HEK293 (cell line): Measurements from ENCODE around the gene RRAGB.
"Not testable (repeated sequence)": the region's sequence is repeated elsewhere in the genome, so short reads cannot be mapped to it uniquely, and the experiment has no call there.

Experiments used
- CTCF ChIA-PET: fragments of 350-600 bp; formaldehyde crosslinking; extraction: SDS; loops from one replicate; lab custom pipeline; 2021; ENCODE audit warnings: antibody characterized with exemption; lab: Yijun Ruan, JAX
- POLR2A ChIA-PET: fragments of 300-600 bp; formaldehyde crosslinking; extraction: SDS; loops from one replicate; lab custom pipeline; 2020; ENCODE audit warnings: antibody characterized with exemption, inconsistent platforms; lab: Yijun Ruan, JAX
- H3K27ac ChIP-seq: fragments of 200-500 bp; sonication (Bioruptor generic); 2 replicates; pipeline ENCODE4 v1.5.1; 2014; ENCODE audit warnings: low read depth, low read length, control low read depth, inconsistent platforms; ENCODE audit errors: extremely low read depth
- H3K36me3 ChIP-seq, 2 experiments: fragments of 200-500 bp in 1 of 2; sonication (Bioruptor generic) in 1 of 2; 1 replicate in 1 of 2; 2 replicates in 1 of 2; pipeline ENCODE4 v1.5.1; 2014 to 2017; ENCODE audit warnings: inconsistent platforms in 2 of 2, low read length in 2 of 2; ENCODE audit not compliant: control insufficient read depth in 2 of 2, insufficient read depth in 1 of 2
- H3K4me1 ChIP-seq: fragments of 200-500 bp; sonication (Bioruptor generic); 2 replicates; pipeline ENCODE4 v1.5.1; 2014; ENCODE audit warnings: mild to moderate bottlenecking, low read length, inconsistent platforms; ENCODE audit not compliant: control insufficient read depth, insufficient read depth
- H3K4me3 ChIP-seq: 2 replicates; pipeline ENCODE4 v1.5.1; 2011; ENCODE audit warnings: low read depth, mild to moderate bottlenecking, control low read depth, low read length, moderate library complexity
- H3K9me3 ChIP-seq: fragments of 200-500 bp; sonication (Bioruptor generic); 2 replicates; pipeline ENCODE4 v1.5.1; 2014; ENCODE audit warnings: low read depth, low read length, inconsistent platforms; ENCODE audit not compliant: control insufficient read depth, insufficient read depth
- FEZF1 ChIP-seq: fragments of 450-650 bp; formaldehyde crosslinking; IDR thresholded peaks from 2 replicates; pipeline ENCODE4 v1.5.1; 2016; ENCODE audit warnings: missing biosample characterization, missing genetic modification characterization
- GFI1B ChIP-seq: fragments of 450-650 bp; formaldehyde crosslinking; IDR thresholded peaks from 2 replicates; pipeline ENCODE4 v1.5.1; 2016; ENCODE audit warnings: missing biosample characterization, missing genetic modification characterization
- HOXC10 ChIP-seq: sonication (generic); formaldehyde crosslinking; IDR thresholded peaks from 2 replicates; pipeline ENCODE4 v1.8.1; 2023; ENCODE audit warnings: mild to moderate bottlenecking, missing genetic modification reagents
- SALL2 ChIP-seq: fragments of 450-650 bp; formaldehyde crosslinking; IDR thresholded peaks from 2 replicates; pipeline ENCODE4 v1.5.0; 2017; ENCODE audit warnings: missing biosample characterization, mild to moderate bottlenecking, missing genetic modification characterization, borderline replicate concordance
- SETDB1 ChIP-seq: IDR thresholded peaks from one replicate; pipeline ENCODE4 v1.6.1; 2017; ENCODE audit warnings: mild to moderate bottlenecking, low read length, moderate library complexity, mixed read lengths; ENCODE audit not compliant: insufficient read length
- ZFP37 ChIP-seq: fragments of 450-650 bp; formaldehyde crosslinking; IDR thresholded peaks from 2 replicates; pipeline ENCODE4 v1.5.1; 2016; ENCODE audit warnings: missing biosample characterization, missing genetic modification characterization
- ZNF114 ChIP-seq: fragments of 450-650 bp; formaldehyde crosslinking; IDR thresholded peaks from 2 replicates; pipeline ENCODE4 v1.5.0; 2017; ENCODE audit warnings: missing biosample characterization, missing genetic modification characterization
- ZNF132 ChIP-seq: fragments of 450-650 bp; formaldehyde crosslinking; IDR thresholded peaks from 2 replicates; pipeline ENCODE4 v1.5.1; 2017; ENCODE audit warnings: missing biosample characterization, missing genetic modification characterization, borderline replicate concordance
- ZNF202 ChIP-seq: fragments of 450-650 bp; formaldehyde crosslinking; IDR thresholded peaks from 2 replicates; pipeline ENCODE4 v1.5.1; 2016; ENCODE audit warnings: missing biosample characterization, missing genetic modification characterization, borderline replicate concordance
- ZNF529 ChIP-seq: fragments of 450-650 bp; formaldehyde crosslinking; IDR thresholded peaks from 2 replicates; pipeline ENCODE4 v1.5.1; 2017; ENCODE audit warnings: missing genetic modification characterization, missing biosample characterization; ENCODE audit not compliant: insufficient replicate concordance
- ZNF549 ChIP-seq: fragments of 450-650 bp; IDR thresholded peaks from 2 replicates; pipeline ENCODE4 v1.5.1; 2018; ENCODE audit warnings: missing biosample characterization, missing genetic modification characterization, mild to moderate bottlenecking, inconsistent platforms, moderate library complexity
- ZNF555 ChIP-seq: fragments of 450-650 bp; formaldehyde crosslinking; conservative IDR thresholded peaks from 2 replicates; pipeline ENCODE4 v1.5.1; 2017; ENCODE audit warnings: missing biosample characterization, mild to moderate bottlenecking, missing genetic modification characterization, inconsistent platforms
- ZNF571 ChIP-seq: fragments of 450-650 bp; formaldehyde crosslinking; IDR thresholded peaks from 2 replicates; pipeline ENCODE4 v1.5.0; 2017; ENCODE audit warnings: missing biosample characterization, missing genetic modification characterization
- ZNF585B ChIP-seq: fragments of 450-650 bp; formaldehyde crosslinking; IDR thresholded peaks from 2 replicates; pipeline ENCODE4 v1.5.1; 2016; ENCODE audit warnings: missing biosample characterization, missing genetic modification characterization
- ZNF596 ChIP-seq: fragments of 450-650 bp; IDR thresholded peaks from 2 replicates; pipeline ENCODE4 v1.5.0; 2018; ENCODE audit warnings: missing biosample characterization, mild to moderate bottlenecking, missing genetic modification characterization, moderate library complexity
- ZNF600 ChIP-seq: fragments of 450-650 bp; formaldehyde crosslinking; IDR thresholded peaks from 2 replicates; pipeline ENCODE4 v1.5.1; 2016; ENCODE audit warnings: missing biosample characterization, missing genetic modification characterization
- ZNF621 ChIP-seq: fragments of 450-650 bp; formaldehyde crosslinking; IDR thresholded peaks from 2 replicates; pipeline ENCODE4 v1.5.1; 2017; ENCODE audit warnings: missing biosample characterization, missing genetic modification characterization
- ZNF623 ChIP-seq: fragments of 450-650 bp; formaldehyde crosslinking; IDR thresholded peaks from 2 replicates; pipeline ENCODE4 v1.5.1; 2016; ENCODE audit warnings: missing biosample characterization, missing genetic modification characterization
- ZNF658 ChIP-seq: fragments of 450-650 bp; formaldehyde crosslinking; IDR thresholded peaks from 2 replicates; pipeline ENCODE4; 2016; ENCODE audit warnings: missing biosample characterization, missing genetic modification characterization
- ZNF747 ChIP-seq: fragments of 450-650 bp; formaldehyde crosslinking; IDR thresholded peaks from 2 replicates; pipeline ENCODE4 v1.5.1; 2016; ENCODE audit warnings: missing biosample characterization, missing genetic modification characterization
- ZNF76 ChIP-seq: fragments of 450-650 bp; formaldehyde crosslinking; IDR thresholded peaks from 2 replicates; pipeline ENCODE4; 2016; ENCODE audit warnings: low read depth, missing biosample characterization, missing genetic modification characterization, borderline replicate concordance
- ZNF791 ChIP-seq: fragments of 450-650 bp; formaldehyde crosslinking; IDR thresholded peaks from 2 replicates; pipeline ENCODE4 v1.5.1; 2016; ENCODE audit warnings: missing biosample characterization, missing genetic modification characterization
- ZNF830 ChIP-seq: fragments of 450-650 bp; IDR thresholded peaks from 2 replicates; pipeline ENCODE4 v1.5.0; 2018; ENCODE audit warnings: missing biosample characterization, missing genetic modification characterization, low read depth, mild to moderate bottlenecking, moderate library complexity
- TF ChIP-seq, protein P1 (sequence below): fragments of 450-650 bp; formaldehyde crosslinking; IDR thresholded peaks from 2 replicates; pipeline ENCODE4 v1.5.1; 2017; ENCODE audit warnings: missing biosample characterization, missing genetic modification characterization
- TF ChIP-seq, protein P2 (sequence below): fragments of 450-650 bp; IDR thresholded peaks from 2 replicates; pipeline ENCODE4 v1.5.1; 2018; ENCODE audit warnings: missing biosample characterization, mild to moderate bottlenecking, missing genetic modification characterization
- TF ChIP-seq, protein P3 (sequence below): fragments of 450-650 bp; formaldehyde crosslinking; IDR thresholded peaks from 2 replicates; pipeline ENCODE4 v1.5.1; 2016; ENCODE audit warnings: missing biosample characterization, missing genetic modification characterization

The RRAGB gene

DNA sequence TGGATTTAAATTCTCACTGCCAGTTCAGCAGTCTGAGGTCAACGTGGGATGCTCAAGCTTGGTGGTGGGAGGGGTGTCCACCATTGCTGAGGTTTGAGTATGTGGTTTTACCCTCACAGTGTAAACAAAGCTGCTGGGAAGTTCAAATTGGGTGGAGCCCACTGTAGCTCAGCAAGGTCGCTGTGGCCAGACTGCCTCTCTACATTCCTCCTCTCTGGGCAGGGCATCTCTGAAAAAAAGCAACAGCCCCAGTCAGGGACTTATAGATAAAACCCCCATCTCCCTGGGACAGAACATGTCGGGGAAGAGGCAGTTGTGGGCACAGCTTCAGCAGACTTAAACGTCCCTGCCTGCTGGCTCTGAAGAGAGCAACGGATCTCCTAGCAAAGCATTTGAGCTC lies 14.9 kb upstream of the RRAGB start:
- Histone ChIP-seq H3K9me3 (no peaks in the 10 kb centered on the region), H3K27ac (no peak overlapping the region)
- CTCF ChIA-PET: interaction anchor here (0.6 kb wide), 1 partner anchor 82 kb away, joined by 5 read pairs; no protein-coding TSS in a partner anchor
- no peak for TF ChIP-seq ZFP37 (tag by site-specific recombination)
- no peak for TF ChIP-seq ZNF571 (tag by site-specific recombination)
- TF ChIP-seq ZNF747 (tag by site-specific recombination): no peak
- TF ChIP-seq HOXC10 (CRISPR knock-in tag): no peak
- no peak for TF ChIP-seq ZNF623 (tag by site-specific recombination)
- TF ChIP-seq, protein P1, sequence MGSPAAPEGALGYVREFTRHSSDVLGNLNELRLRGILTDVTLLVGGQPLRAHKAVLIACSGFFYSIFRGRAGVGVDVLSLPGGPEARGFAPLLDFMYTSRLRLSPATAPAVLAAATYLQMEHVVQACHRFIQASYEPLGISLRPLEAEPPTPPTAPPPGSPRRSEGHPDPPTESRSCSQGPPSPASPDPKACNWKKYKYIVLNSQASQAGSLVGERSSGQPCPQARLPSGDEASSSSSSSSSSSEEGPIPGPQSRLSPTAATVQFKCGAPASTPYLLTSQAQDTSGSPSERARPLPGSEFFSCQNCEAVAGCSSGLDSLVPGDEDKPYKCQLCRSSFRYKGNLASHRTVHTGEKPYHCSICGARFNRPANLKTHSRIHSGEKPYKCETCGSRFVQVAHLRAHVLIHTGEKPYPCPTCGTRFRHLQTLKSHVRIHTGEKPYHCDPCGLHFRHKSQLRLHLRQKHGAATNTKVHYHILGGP (tag by site-specific recombination): no peak
- no peak for TF ChIP-seq ZNF600 (tag by site-specific recombination)
- no peak for TF ChIP-seq ZNF76 (tag by site-specific recombination)
- TF ChIP-seq ZNF596 (tag by site-specific recombination): no peak
- no peak for TF ChIP-seq ZNF621
- no peak for TF ChIP-seq ZNF791 (tag by site-specific recombination)
- no peak for TF ChIP-seq SALL2 (tag by site-specific recombination)
- no peak for TF ChIP-seq ZNF658 (tag by site-specific recombination)
- no peak for TF ChIP-seq ZNF114
- TF ChIP-seq ZNF132 (tag by site-specific recombination): no peak
- no peak for TF ChIP-seq ZNF529 (tag by site-specific recombination)
- no peak for TF ChIP-seq ZNF585B (tag by site-specific recombination)
- TF ChIP-seq, protein P2, sequence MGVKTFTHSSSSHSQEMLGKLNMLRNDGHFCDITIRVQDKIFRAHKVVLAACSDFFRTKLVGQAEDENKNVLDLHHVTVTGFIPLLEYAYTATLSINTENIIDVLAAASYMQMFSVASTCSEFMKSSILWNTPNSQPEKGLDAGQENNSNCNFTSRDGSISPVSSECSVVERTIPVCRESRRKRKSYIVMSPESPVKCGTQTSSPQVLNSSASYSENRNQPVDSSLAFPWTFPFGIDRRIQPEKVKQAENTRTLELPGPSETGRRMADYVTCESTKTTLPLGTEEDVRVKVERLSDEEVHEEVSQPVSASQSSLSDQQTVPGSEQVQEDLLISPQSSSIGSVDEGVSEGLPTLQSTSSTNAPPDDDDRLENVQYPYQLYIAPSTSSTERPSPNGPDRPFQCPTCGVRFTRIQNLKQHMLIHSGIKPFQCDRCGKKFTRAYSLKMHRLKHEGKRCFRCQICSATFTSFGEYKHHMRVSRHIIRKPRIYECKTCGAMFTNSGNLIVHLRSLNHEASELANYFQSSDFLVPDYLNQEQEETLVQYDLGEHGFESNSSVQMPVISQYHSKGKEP: no peak
- TF ChIP-seq, all 188 proteins: peak for 0
- H3K4me3 ChIP-seq: no peak overlapping the region
- POLR2A ChIA-PET: no interaction called here
- no peaks in the 10 kb centered on the region for H3K36me3 ChIP-seq
- no peaks in the 10 kb centered on the region for H3K4me1 ChIP-seq

DNA sequence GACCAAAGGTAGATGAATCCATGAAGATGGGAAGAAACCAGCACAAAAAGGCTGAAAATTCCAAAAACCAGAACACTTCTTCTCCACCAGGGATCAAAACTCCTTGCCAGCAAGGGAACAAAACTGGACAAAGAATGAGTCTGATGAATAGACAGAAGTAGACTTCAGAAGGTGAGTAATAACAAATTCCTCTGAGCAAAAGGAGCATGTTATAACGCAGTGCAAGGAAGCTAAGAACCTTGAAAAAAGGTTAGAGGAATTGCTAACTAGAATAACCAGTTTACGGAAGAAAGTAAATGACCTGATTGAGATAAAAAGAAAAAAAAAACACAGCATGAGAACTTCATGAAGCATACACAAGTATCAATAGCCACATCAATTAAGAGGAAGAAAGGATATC lies 14.1 kb upstream of the RRAGB start:
- H3K27ac ChIP-seq, H3K4me1 ChIP-seq, H3K36me3 ChIP-seq, H3K4me3 ChIP-seq, POLR2A ChIA-PET, H3K9me3 ChIP-seq, CTCF ChIA-PET: not testable (repeated sequence)

DNA sequence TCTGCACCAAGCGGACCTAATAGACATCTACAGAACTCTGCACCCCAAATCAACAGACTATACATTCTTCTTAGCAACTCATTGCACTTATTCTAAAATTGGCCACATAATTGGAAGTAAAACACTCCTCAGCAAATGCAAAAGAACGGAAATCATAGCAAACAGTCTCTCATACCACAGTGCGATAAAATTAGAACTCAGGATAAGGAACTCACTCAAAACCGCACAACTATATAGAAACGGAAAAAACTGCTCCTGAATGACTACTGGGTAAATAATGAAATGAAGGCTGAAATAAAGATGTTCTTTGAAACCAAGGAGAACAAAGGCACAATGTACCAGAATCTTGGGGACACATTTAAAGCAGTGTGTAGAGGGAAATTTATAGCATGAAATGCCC lies 12.5 kb upstream of the RRAGB start:
- H3K27ac ChIP-seq, H3K36me3 ChIP-seq, H3K9me3 ChIP-seq, POLR2A ChIA-PET, CTCF ChIA-PET, H3K4me1 ChIP-seq, H3K4me3 ChIP-seq: not testable (repeated sequence)

DNA sequence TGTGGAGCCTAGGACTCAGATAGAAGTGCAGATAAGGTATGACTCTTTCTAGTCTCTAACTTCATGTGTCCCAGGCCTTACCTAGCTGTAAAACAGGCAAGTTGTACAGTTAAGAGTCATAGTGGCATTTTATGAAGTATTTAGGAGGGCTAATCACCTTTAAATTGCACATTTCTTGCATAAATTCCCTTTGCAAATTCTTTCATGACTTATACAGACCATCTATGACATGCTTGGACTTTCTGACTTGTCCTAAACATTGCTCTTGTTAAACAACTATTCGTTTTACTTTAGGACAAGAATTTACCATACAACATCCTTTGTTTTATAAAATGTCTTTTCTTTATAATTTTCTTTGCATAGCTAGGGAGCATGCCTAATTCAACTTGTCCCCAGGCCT lies 7.8 kb upstream of the RRAGB start:
- no peak overlapping the region for H3K27ac ChIP-seq
- no peaks in the 10 kb centered on the region for H3K36me3 ChIP-seq
- H3K9me3 ChIP-seq: peaks cover 5% of the 10 kb centered on the region
- POLR2A ChIA-PET: no interaction called here
- CTCF ChIA-PET: no interaction called here
- H3K4me1 ChIP-seq: no peaks in the 10 kb centered on the region
- H3K4me3 ChIP-seq: no peak overlapping the region
- TF ChIP-seq ZNF202 (tag by site-specific recombination) (no peak), HOXC10 (CRISPR knock-in tag) (no peak), FEZF1 (no peak), ZNF549 (tag by site-specific recombination) (0 out of 2 replicates have a peak, but pooled peaks have one; percentile 52), ZNF555 (no peak), GFI1B (tag by site-specific recombination) (no peak), ZNF830 (tag by site-specific recombination) (no peak), SETDB1 (peak; percentile 99)
- TF ChIP-seq, protein P3, sequence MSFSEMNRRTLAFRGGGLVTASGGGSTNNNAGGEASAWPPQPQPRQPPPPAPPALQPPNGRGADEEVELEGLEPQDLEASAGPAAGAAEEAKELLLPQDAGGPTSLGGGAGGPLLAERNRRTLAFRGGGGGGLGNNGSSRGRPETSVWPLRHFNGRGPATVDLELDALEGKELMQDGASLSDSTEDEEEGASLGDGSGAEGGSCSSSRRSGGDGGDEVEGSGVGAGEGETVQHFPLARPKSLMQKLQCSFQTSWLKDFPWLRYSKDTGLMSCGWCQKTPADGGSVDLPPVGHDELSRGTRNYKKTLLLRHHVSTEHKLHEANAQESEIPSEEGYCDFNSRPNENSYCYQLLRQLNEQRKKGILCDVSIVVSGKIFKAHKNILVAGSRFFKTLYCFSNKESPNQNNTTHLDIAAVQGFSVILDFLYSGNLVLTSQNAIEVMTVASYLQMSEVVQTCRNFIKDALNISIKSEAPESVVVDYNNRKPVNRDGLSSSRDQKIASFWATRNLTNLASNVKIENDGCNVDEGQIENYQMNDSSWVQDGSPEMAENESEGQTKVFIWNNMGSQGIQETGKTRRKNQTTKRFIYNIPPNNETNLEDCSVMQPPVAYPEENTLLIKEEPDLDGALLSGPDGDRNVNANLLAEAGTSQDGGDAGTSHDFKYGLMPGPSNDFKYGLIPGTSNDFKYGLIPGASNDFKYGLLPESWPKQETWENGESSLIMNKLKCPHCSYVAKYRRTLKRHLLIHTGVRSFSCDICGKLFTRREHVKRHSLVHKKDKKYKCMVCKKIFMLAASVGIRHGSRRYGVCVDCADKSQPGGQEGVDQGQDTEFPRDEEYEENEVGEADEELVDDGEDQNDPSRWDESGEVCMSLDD (tag by site-specific recombination): no peak
